Measurements from ENCODE around the gene WNT1.

The WNT1 gene

DNA sequence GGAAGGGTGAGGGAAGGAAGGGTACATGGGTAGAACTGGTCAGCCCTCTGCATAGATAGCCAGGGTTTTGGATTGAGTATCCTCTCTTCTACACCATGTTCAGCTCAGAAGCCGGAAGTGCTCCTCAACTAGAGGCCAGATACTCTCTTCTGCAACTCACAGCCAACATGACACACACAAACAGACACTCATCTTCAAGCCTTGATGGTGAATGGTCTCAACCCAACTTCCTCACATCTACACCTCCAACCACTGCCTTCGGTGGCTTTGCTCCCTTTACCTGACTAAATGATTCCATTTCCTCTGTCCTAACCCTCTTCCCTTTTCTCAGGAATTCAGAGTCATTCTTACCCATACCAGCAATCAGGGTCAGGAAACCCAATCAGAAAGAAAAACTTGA, 45.2 kb upstream of the WNT1 start:
- H3K4me2 ChIP-seq (ENCODE audit: low read length): no peak overlapping the region

DNA sequence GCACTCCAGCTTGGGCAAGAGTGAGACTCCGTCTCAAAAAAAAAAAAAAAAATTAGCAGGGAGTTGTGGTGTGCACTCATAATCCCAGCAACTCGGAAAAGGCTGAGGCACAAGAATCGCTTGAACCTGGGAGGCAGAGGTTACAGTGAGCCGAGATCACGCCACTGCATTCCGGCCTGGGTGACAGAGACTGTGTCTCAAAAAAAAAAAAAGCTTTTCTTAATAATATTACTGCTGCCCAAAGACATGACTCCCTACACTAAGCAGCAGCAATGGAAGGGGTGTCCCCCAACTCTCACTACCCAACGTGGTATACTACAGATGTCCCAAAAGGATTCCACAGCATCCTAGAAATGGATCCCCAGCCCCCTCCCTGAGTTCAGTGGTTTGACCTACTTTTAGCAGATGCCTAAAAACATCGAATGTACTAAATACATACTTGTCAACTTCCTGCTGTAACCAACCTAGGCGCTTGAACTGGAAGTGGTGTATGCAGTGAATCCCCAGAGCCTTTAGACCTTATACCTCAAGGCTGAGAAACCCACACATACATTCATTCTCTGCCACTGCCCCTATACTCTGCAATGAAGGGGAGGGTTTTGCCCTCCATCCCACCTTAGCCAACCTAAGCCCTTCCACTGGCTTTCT, 44.3 kb upstream of the WNT1 start:
- H4K20me1 ChIP-seq (ENCODE audit: insufficient read depth, low read length): no peaks in the 10 kb centered on the region
- no peaks in the 10 kb centered on the region for H3F3A ChIP-seq (ENCODE audit: insufficient read depth, low read length)
- H3K4me2 ChIP-seq (ENCODE audit: low read length): no peak overlapping the region
- H3K9ac ChIP-seq (ENCODE audit: low read length): no peak overlapping the region
- H3K4me3 ChIP-seq (ENCODE audit: low read depth, low read length, poor library complexity, severe bottlenecking): no peak overlapping the region
- no peak overlapping the region for H3K27ac ChIP-seq (ENCODE audit: low read depth, low read length, poor library complexity, severe bottlenecking)
- H3K9me3 ChIP-seq (ENCODE audit: low read length): no peaks in the 10 kb centered on the region
- no peak for TF ChIP-seq EZH2 (IDR thresholded peaks at IDR 0.05; ENCODE audit: borderline replicate concordance, low read length)
- TF ChIP-seq, protein P1, sequence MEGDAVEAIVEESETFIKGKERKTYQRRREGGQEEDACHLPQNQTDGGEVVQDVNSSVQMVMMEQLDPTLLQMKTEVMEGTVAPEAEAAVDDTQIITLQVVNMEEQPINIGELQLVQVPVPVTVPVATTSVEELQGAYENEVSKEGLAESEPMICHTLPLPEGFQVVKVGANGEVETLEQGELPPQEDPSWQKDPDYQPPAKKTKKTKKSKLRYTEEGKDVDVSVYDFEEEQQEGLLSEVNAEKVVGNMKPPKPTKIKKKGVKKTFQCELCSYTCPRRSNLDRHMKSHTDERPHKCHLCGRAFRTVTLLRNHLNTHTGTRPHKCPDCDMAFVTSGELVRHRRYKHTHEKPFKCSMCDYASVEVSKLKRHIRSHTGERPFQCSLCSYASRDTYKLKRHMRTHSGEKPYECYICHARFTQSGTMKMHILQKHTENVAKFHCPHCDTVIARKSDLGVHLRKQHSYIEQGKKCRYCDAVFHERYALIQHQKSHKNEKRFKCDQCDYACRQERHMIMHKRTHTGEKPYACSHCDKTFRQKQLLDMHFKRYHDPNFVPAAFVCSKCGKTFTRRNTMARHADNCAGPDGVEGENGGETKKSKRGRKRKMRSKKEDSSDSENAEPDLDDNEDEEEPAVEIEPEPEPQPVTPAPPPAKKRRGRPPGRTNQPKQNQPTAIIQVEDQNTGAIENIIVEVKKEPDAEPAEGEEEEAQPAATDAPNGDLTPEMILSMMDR (IDR thresholded peaks at IDR 0.05; ENCODE audit: low read length): no peak
- peaks cover 62% of the 10 kb centered on the region for H3K36me3 ChIP-seq (ENCODE audit: insufficient read depth, low read length)
- H3K9me2 ChIP-seq (ENCODE audit: low read depth, low read length): no peaks in the 10 kb centered on the region
- H3K4me1 ChIP-seq (ENCODE audit: insufficient read depth, low read length, severe bottlenecking): no peaks in the 10 kb centered on the region
- H2AFZ ChIP-seq (ENCODE audit: low read length): no peak overlapping the region
- H3K79me2 ChIP-seq (ENCODE audit: insufficient read depth, low read length): no peaks in the 10 kb centered on the region
- H3K27me3 ChIP-seq (ENCODE audit: insufficient read depth, low read length): no peaks in the 10 kb centered on the region

More for the DNA sequence above, 45.2 kb upstream of the WNT1 start:
- H3F3A ChIP-seq (ENCODE audit: insufficient read depth, low read length): no peaks in the 10 kb centered on the region
- H3K4me1 ChIP-seq (ENCODE audit: insufficient read depth, low read length, severe bottlenecking): no peaks in the 10 kb centered on the region
- peaks cover 60% of the 10 kb centered on the region for H3K36me3 ChIP-seq (ENCODE audit: insufficient read depth, low read length)
- H3K79me2 ChIP-seq (ENCODE audit: insufficient read depth, low read length): no peaks in the 10 kb centered on the region
- H4K20me1 ChIP-seq (ENCODE audit: insufficient read depth, low read length): no peaks in the 10 kb centered on the region
- H3K27me3 ChIP-seq (ENCODE audit: insufficient read depth, low read length): no peaks in the 10 kb centered on the region
- no peak for TF ChIP-seq EZH2 (IDR thresholded peaks at IDR 0.05; ENCODE audit: borderline replicate concordance, low read length)
- TF ChIP-seq, protein P1 (IDR thresholded peaks at IDR 0.05; ENCODE audit: low read length): no peak
- no peaks in the 10 kb centered on the region for H3K9me3 ChIP-seq (ENCODE audit: low read length)
- no peak overlapping the region for H3K4me3 ChIP-seq (ENCODE audit: low read depth, low read length, poor library complexity, severe bottlenecking)
- H3K9ac ChIP-seq (ENCODE audit: low read length): no peak overlapping the region
- H3K27ac ChIP-seq (ENCODE audit: low read depth, low read length, poor library complexity, severe bottlenecking): no peak overlapping the region
- no peaks in the 10 kb centered on the region for H3K9me2 ChIP-seq (ENCODE audit: low read depth, low read length)
- H2AFZ ChIP-seq (ENCODE audit: low read length): no peak overlapping the region

GRCh38 chr12:48934312-48934706, 43.8 kb upstream of the WNT1 start:
- H3F3A ChIP-seq (ENCODE audit: insufficient read depth, low read length): no peaks in the 10 kb centered on the region
- no peaks in the 10 kb centered on the region for H3K4me1 ChIP-seq (ENCODE audit: insufficient read depth, low read length, severe bottlenecking)
- no peaks in the 10 kb centered on the region for H4K20me1 ChIP-seq (ENCODE audit: insufficient read depth, low read length)
- TF ChIP-seq, protein P1 (IDR thresholded peaks at IDR 0.05; ENCODE audit: low read length): peak; percentile 49
- TF ChIP-seq EZH2 (IDR thresholded peaks at IDR 0.05; ENCODE audit: borderline replicate concordance, low read length): no peak
- no peak overlapping the region for H2AFZ ChIP-seq (ENCODE audit: low read length)
- H3K36me3 ChIP-seq (ENCODE audit: insufficient read depth, low read length): peaks cover 67% of the 10 kb centered on the region
- no peaks in the 10 kb centered on the region for H3K9me3 ChIP-seq (ENCODE audit: low read length)
- H3K4me2 ChIP-seq (ENCODE audit: low read length): no peak overlapping the region
- no peak overlapping the region for H3K27ac ChIP-seq (ENCODE audit: low read depth, low read length, poor library complexity, severe bottlenecking)
- no peaks in the 10 kb centered on the region for H3K27me3 ChIP-seq (ENCODE audit: insufficient read depth, low read length)
- no peak overlapping the region for H3K4me3 ChIP-seq (ENCODE audit: low read depth, low read length, poor library complexity, severe bottlenecking)
- no peaks in the 10 kb centered on the region for H3K9me2 ChIP-seq (ENCODE audit: low read depth, low read length)
- no peak overlapping the region for H3K9ac ChIP-seq (ENCODE audit: low read length)
- no peaks in the 10 kb centered on the region for H3K79me2 ChIP-seq (ENCODE audit: insufficient read depth, low read length)
